ENCODE measurements around the gene CBLC. TPM values are rescaled to one million over a fixed set of nuclear protein-coding genes. Genes with fewer than 3 reads are reported as not detected.

The CBLC gene
- total RNA-seq, 1 experiment from 2014 or later, result 15.9 TPM

DNA sequence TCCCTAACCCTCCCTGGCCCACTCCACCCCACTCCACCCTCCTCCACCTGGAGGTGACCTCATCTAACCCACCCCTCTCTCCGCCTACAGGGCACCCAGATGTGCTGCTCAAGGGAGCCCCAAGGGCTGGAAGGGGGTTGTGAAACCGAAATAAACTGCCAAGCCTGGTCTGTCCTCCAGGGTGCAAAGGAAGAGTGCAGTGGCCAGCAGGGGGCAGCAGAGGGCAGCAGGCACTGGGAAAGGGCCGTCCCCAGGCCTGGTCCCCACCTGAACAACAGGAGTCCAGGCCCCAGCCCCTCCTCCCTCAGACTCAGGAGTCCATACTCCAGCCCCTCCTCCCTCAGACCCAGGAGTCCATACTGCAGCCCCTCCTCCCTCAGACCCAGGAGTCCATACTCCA is 22.8 kb downstream of the CBLC start:
- Histone ChIP-seq H4K91ac (ENCODE audit: insufficient read length, low read depth, low read length) (no peak overlapping the region), H2AK5ac (ENCODE audit: insufficient read length, low read length) (no peak overlapping the region), H3K79me2 (ENCODE audit: insufficient read depth, low read length) (no peaks in the 10 kb centered on the region), H3K23ac (ENCODE audit: insufficient read length, low read depth, low read length) (no peak overlapping the region), H3K4ac (ENCODE audit: low read depth, low read length) (no peak overlapping the region), H4K5ac (ENCODE audit: insufficient read length, low read depth, low read length) (no peak overlapping the region), H3K14ac (ENCODE audit: insufficient read depth, low read length) (no peak overlapping the region), H4K20me1 (ENCODE audit: control insufficient read depth, insufficient read depth, insufficient read length) (no peaks in the 10 kb centered on the region), H2BK12ac (ENCODE audit: insufficient read length, low read depth, low read length) (no peak overlapping the region), H2BK120ac (ENCODE audit: low read depth, low read length, poor library complexity, severe bottlenecking) (no peak overlapping the region), H3K9me3 (ENCODE audit: control insufficient read depth, low read depth, low read length) (no peaks in the 10 kb centered on the region), H3K27me3 (ENCODE audit: insufficient read depth, low read length) (peaks cover 11% of the 10 kb centered on the region), H3K56ac (ENCODE audit: insufficient read length, low read depth, low read length) (no peak overlapping the region), H3K4me2 (ENCODE audit: insufficient read depth, insufficient read length, low read length) (no peak overlapping the region), H3K9ac (ENCODE audit: extremely low read depth, insufficient read length, low read length) (no peak overlapping the region), H3K23me2 (ENCODE audit: insufficient read length, low read depth, low read length, poor library complexity, severe bottlenecking) (no peaks in the 10 kb centered on the region), H2BK15ac (ENCODE audit: low read depth, low read length) (no peak overlapping the region), H3T11ph (ENCODE audit: low read length) (no peak overlapping the region), H2BK20ac (ENCODE audit: low read depth, low read length, poor library complexity, severe bottlenecking) (no peak overlapping the region), H3K4me1 (ENCODE audit: insufficient read depth, low read length) (peaks cover 3% of the 10 kb centered on the region; the same call in 1 of the 2 replicates), H3K27ac (ENCODE audit: insufficient read length, low read depth, low read length) (no peak overlapping the region), H3K18ac (ENCODE audit: insufficient read length, low read depth, low read length) (no peak overlapping the region), H2AFZ (ENCODE audit: low read length) (no peak overlapping the region), H3K79me1 (ENCODE audit: insufficient read depth, low read depth, low read length, poor library complexity, severe bottlenecking) (no peaks in the 10 kb centered on the region), H2BK5ac (ENCODE audit: insufficient read length, low read length) (no peak overlapping the region), H4K8ac (replicated peaks; ENCODE audit: insufficient read length, low read depth, low read length) (no peak overlapping the region)
- Mint-ChIP-seq H3K27ac (no peak overlapping the region; a peak in 2 of 7 replicates), H3K4me1 (peaks cover 14 to 25% of the 10 kb centered on the region in 2 experiments), H3K27me3 (ENCODE audit: low read depth) (peaks cover 32% of the 10 kb centered on the region), H3K4me3 (no peak overlapping the region), H3K9me3 (no peaks in the 10 kb centered on the region), H3K36me3 (ENCODE audit: insufficient read depth in 1 of 3, low read depth in 3 of 3) (peaks cover 21 to 54% (median 42%) of the 10 kb centered on the region in 3 experiments)
- peak; percentile 93 for DNase-seq
- TF ChIP-seq, protein P1, sequence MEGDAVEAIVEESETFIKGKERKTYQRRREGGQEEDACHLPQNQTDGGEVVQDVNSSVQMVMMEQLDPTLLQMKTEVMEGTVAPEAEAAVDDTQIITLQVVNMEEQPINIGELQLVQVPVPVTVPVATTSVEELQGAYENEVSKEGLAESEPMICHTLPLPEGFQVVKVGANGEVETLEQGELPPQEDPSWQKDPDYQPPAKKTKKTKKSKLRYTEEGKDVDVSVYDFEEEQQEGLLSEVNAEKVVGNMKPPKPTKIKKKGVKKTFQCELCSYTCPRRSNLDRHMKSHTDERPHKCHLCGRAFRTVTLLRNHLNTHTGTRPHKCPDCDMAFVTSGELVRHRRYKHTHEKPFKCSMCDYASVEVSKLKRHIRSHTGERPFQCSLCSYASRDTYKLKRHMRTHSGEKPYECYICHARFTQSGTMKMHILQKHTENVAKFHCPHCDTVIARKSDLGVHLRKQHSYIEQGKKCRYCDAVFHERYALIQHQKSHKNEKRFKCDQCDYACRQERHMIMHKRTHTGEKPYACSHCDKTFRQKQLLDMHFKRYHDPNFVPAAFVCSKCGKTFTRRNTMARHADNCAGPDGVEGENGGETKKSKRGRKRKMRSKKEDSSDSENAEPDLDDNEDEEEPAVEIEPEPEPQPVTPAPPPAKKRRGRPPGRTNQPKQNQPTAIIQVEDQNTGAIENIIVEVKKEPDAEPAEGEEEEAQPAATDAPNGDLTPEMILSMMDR (conservative IDR thresholded peaks at IDR 0.05), result peak; percentile 98
- no CpG with 5 or more reads among the region's 3 CpGs for WGBS (ENCODE audit: extremely low coverage, insufficient read length, low lambda C conversion rate)
